Smooth muscle cell (in vitro differentiated cells): ENCODE measurements around the gene FMNL2. TPM values are rescaled to one million over a fixed set of nuclear protein-coding genes. Genes with fewer than 3 reads are reported as not detected.
A peak's percentile ranks its signal among the peaks of the same experiment; 100 is the strongest.

Source experiments
- DNase-seq: peaks from one replicate; lab custom pipeline; 2025; ENCODE audit not compliant: unreplicated experiment; lab: John Stamatoyannopoulos, UW
- H2AFZ ChIP-seq: fragments of 200-600 bp; sonication (generic); 2 replicates; pipeline ENCODE4 v1.6.0; 2016; ENCODE audit warnings: antibody characterized with exemption, low read depth, mild to moderate bottlenecking
- H3F3A ChIP-seq: fragments of 200-600 bp; sonication (generic); 2 replicates; pipeline ENCODE4 v1.6.0; 2017; ENCODE audit warnings: antibody characterized with exemption, low read depth
- H3K27ac ChIP-seq: fragments of 200-600 bp; sonication (generic); 2 replicates; pipeline ENCODE4 v1.5.1; 2016; ENCODE audit warnings: low read depth, mild to moderate bottlenecking
- H3K27me3 ChIP-seq: fragments of 200-600 bp; sonication (generic); 2 replicates; pipeline ENCODE4 v1.6.1; 2016; ENCODE audit warnings: low read depth, mild to moderate bottlenecking
- H3K36me3 ChIP-seq: fragments of 200-600 bp; sonication (generic); 2 replicates; pipeline ENCODE4 v1.5.1; 2016; ENCODE audit warnings: low read depth
- H3K4me1 ChIP-seq: fragments of 200-600 bp; sonication (generic); 2 replicates; pipeline ENCODE4 v1.5.1; 2016; ENCODE audit warnings: low read depth
- H3K4me2 ChIP-seq: fragments of 200-600 bp; sonication (generic); 2 replicates; pipeline ENCODE4 v1.6.0; 2016; ENCODE audit warnings: mild to moderate bottlenecking
- H3K4me3 ChIP-seq: fragments of 200-600 bp; sonication (generic); 2 replicates; pipeline ENCODE4 v1.5.1; 2016; ENCODE audit warnings: mild to moderate bottlenecking
- H3K79me2 ChIP-seq: fragments of 200-600 bp; sonication (generic); 2 replicates; pipeline ENCODE4 v1.6.0; 2016; ENCODE audit warnings: low read depth, mild to moderate bottlenecking
- H3K9ac ChIP-seq: fragments of 200-600 bp; sonication (generic); 2 replicates; pipeline ENCODE4 v1.6.0; 2016; ENCODE audit warnings: low read depth
- H3K9me3 ChIP-seq: fragments of 200-600 bp; sonication (generic); replicated peaks from 2 replicates; pipeline ENCODE4 v1.5.1; 2016; ENCODE audit warnings: low read depth
- H4K20me1 ChIP-seq: fragments of 200-600 bp; sonication (generic); 2 replicates; pipeline ENCODE4 v1.6.0; 2016; ENCODE audit warnings: low read depth
- WGBS: methylation state at CpG from one replicate; pipeline ENCODE4 v1.1.7; 2016; ENCODE audit warnings: low lambda C conversion rate; 5-methylcytosine and 5-hydroxymethylcytosine counted together
- polyA plus RNA-seq: library from polyadenylated mRNA; unstranded; fragments of >200 nt; fragmentation: Nextera tagmentation; extraction: Ambion mirVana; gene quantifications from 2 replicates; pipeline ENCODE4 v1.2.1, GENCODE V29; 2016
- total RNA-seq: library from RNA; depleted of rRNA; stranded (reverse); fragments of >200 nt; gene quantifications from 2 replicates; pipeline ENCODE4 v1.2.3, GENCODE V29; 2014
- TF ChIP-seq, protein P1 (sequence below): fragments of 200-600 bp; sonication (generic); IDR thresholded peaks from 2 replicates; pipeline ENCODE4 v1.5.1; 2017; ENCODE audit warnings: borderline replicate concordance, mild to moderate bottlenecking, antibody characterized with exemption; ENCODE audit not compliant: insufficient read depth, poor library complexity, severe bottlenecking

The FMNL2 gene
- total and polyA plus RNA-seq, 2 experiments from 2014 or later, result 7.4 to 37.3 TPM

DNA sequence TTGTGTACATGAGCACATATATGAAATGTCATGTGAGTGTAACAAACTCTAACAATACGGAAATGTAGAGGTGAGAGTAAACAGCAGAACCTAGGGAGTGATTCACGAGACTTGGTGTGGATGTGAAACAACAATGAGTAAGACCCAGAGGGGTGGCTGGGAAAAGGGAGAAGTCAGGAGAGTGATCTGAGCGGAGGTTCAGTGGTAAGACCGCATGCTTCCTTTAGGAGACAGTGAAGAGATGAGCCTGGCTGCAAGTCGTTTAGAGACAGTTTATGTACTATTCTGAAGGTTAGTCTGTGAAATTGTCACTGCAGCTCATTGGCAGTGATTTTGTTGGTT is 231.7 kb downstream of the FMNL2 start:
- peak overlapping the region; percentile 24 for H3K4me2 ChIP-seq

DNA sequence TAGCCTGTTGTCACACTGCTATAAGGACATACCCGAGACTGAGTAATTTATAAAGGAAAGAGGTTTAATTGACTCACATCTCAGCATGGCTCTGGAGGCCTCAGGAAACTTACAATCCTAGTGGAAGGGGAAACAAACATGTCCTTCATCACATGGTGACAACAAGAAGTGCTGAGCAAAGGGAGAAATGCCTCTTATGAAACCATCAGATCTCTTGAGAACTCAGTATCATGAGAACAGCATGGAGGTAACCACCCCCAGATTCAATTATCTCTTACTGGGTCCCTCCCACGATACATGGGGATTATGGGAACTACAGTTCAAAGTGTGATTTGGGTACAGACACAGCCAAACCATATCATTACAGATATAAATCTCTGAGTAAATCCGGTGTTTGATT is 233.6 kb downstream of the FMNL2 start:
- peaks cover 12% of the 10 kb centered on the region for H3K4me1 ChIP-seq
- H3K79me2 ChIP-seq, result peaks cover 3% of the 10 kb centered on the region
- H3K27me3 ChIP-seq, result no peaks in the 10 kb centered on the region
- no peaks in the 10 kb centered on the region for H3K36me3 ChIP-seq
- no peak overlapping the region for H3K4me3 ChIP-seq
- H3K4me2 ChIP-seq, result no peak overlapping the region
- no peak overlapping the region for H3K27ac ChIP-seq
- H3K9me3 ChIP-seq, result no peaks in the 10 kb centered on the region
- H3F3A ChIP-seq, result peaks cover 6% of the 10 kb centered on the region
- no peak overlapping the region for H3K9ac ChIP-seq
- H4K20me1 ChIP-seq, result no peaks in the 10 kb centered on the region
- WGBS, result 64% methylated on average over 3 of the region's 3 CpGs
- no peak overlapping the region for H2AFZ ChIP-seq
- TF ChIP-seq, protein P1, sequence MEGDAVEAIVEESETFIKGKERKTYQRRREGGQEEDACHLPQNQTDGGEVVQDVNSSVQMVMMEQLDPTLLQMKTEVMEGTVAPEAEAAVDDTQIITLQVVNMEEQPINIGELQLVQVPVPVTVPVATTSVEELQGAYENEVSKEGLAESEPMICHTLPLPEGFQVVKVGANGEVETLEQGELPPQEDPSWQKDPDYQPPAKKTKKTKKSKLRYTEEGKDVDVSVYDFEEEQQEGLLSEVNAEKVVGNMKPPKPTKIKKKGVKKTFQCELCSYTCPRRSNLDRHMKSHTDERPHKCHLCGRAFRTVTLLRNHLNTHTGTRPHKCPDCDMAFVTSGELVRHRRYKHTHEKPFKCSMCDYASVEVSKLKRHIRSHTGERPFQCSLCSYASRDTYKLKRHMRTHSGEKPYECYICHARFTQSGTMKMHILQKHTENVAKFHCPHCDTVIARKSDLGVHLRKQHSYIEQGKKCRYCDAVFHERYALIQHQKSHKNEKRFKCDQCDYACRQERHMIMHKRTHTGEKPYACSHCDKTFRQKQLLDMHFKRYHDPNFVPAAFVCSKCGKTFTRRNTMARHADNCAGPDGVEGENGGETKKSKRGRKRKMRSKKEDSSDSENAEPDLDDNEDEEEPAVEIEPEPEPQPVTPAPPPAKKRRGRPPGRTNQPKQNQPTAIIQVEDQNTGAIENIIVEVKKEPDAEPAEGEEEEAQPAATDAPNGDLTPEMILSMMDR, result no peak
- no peak for DNase-seq

More for the DNA sequence above, 231.7 kb downstream of the FMNL2 start:
- peaks cover 4% of the 10 kb centered on the region for H3F3A ChIP-seq
- no peaks in the 10 kb centered on the region for H4K20me1 ChIP-seq
- H3K4me3 ChIP-seq, result no peak overlapping the region
- H2AFZ ChIP-seq, result no peak overlapping the region
- H3K9ac ChIP-seq, result no peak overlapping the region
- H3K27me3 ChIP-seq, result no peaks in the 10 kb centered on the region
- TF ChIP-seq, protein P1, result no peak
- 40% methylated on average over 5 of the region's 5 CpGs for WGBS
- H3K27ac ChIP-seq, result peak overlapping the region; percentile 83
- H3K36me3 ChIP-seq, result no peaks in the 10 kb centered on the region
- no peaks in the 10 kb centered on the region for H3K9me3 ChIP-seq
- peaks cover 3% of the 10 kb centered on the region for H3K79me2 ChIP-seq
- H3K4me1 ChIP-seq, result peaks cover 7% of the 10 kb centered on the region
- no peak for DNase-seq

DNA sequence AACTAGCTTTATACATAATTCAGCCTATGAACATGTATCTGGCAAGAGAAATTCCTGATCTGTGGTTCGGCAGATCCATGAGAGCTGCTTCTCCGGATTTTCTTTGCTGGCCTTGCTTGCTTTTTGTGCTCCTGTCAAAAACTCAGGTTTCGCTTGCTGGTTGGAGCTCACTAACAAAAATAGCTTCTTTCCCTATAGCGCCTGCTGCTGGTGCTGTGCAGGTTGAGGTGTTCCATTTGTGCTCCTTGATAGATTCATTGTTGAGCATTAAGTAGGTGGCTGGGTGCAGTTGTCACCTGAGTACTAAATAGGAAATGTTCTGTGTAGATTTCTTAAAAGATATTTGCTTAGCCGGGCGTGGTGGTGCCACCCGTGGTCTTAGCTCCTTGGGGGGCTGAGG is 234.2 kb downstream of the FMNL2 start:
- TF ChIP-seq, protein P1, result no peak
- H3F3A ChIP-seq, result peaks cover 6% of the 10 kb centered on the region
- H3K4me3 ChIP-seq, result no peak overlapping the region
- H3K36me3 ChIP-seq, result no peaks in the 10 kb centered on the region
- H3K27me3 ChIP-seq, result no peaks in the 10 kb centered on the region
- WGBS, result 97% methylated on average over 7 of the region's 7 CpGs
- H3K4me1 ChIP-seq, result peaks cover 17% of the 10 kb centered on the region
- H3K9ac ChIP-seq, result no peak overlapping the region
- no peak overlapping the region for H3K27ac ChIP-seq
- peaks cover 3% of the 10 kb centered on the region for H3K79me2 ChIP-seq
- no peak overlapping the region for H3K4me2 ChIP-seq
- no peaks in the 10 kb centered on the region for H3K9me3 ChIP-seq
- no peak overlapping the region for H2AFZ ChIP-seq
- H4K20me1 ChIP-seq, result no peaks in the 10 kb centered on the region
- no peak for DNase-seq

DNA sequence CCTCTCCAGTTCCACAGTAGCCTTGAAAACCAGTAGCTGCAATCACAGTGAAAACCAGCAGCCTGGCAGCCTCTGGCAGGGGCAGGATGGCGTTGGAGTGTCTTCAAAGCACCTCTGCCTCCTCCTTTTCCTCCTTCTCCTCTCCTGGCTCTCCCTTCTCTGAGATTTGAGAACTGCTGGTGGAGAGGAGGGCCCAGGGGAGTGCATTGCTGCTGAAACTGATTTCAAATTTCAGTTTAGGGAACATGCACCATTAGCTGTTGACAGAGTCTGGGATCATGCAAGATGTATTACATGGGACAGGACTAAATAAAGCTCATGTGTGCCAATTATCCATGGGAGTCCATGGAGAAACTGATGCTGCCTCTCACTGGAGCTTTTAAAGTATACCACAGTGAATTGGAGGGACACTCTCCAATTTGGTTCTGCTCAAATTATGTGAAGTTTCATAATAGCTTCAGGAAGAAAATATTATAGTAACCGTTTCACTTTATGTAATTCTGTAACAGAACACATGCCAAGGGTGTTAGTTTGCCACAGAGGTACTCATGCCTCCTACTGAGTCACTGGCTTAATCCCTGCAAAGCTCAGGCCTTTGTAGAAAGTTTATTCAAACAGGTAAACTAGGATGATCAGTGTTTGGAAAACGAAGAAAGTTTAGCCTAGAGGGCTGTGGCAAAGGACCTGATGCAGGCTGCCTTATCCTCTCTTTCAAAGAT is 236.2 kb downstream of the FMNL2 start:
- TF ChIP-seq, protein P1, result no peak
- Histone ChIP-seq H3K79me2 (peaks cover 10% of the 10 kb centered on the region), H3K36me3 (no peaks in the 10 kb centered on the region), H3F3A (peaks cover 6% of the 10 kb centered on the region), H3K9me3 (no peaks in the 10 kb centered on the region), H4K20me1 (no peaks in the 10 kb centered on the region), H3K9ac (no peak overlapping the region), H3K27me3 (no peaks in the 10 kb centered on the region), H3K4me1 (peaks cover 17% of the 10 kb centered on the region), H3K4me3 (no peak overlapping the region), H3K4me2 (peak overlapping the region; percentile 54), H3K27ac (peak overlapping the region; percentile 32), H2AFZ (no peak overlapping the region)
- 41% methylated on average over 3 of the region's 3 CpGs for WGBS
- DNase-seq, result no peak
